ENCODE measurements around the gene OR4N5.

- no peak for TF ChIP-seq CTCF (IDR thresholded peaks at IDR 0.05; ENCODE audit: insufficient read depth, low read length, poor library complexity, severe bottlenecking)
- no peak for TF ChIP-seq EZH2phosphoT487 (conservative IDR thresholded peaks at IDR 0.05; ENCODE audit: low read length)
These were observed 46.6 kb upstream of the OR4N5 start for GRCh38 chr14:20092050-20092449.

Data from SU-DHL-6 (cell line).